ENCODE measurements around the gene SDK1.
A peak's percentile ranks its signal among the peaks of the same experiment; 100 is the strongest.

The SDK1 gene

GRCh38 chr7:3280946-3281656, 20.0 kb upstream of the SDK1 start:
- intact Hi-C loops (cut with DNase I) = no loop called here
- no peak for DNase-seq

- intact Hi-C loops (cut with DNase I) = no loop called here
- DNase-seq = no peak
Measured at GRCh38 chr7:3282457-3282856, 18.6 kb upstream of the SDK1 start.

- intact Hi-C loops (cut with DNase I) = no loop called here
- DNase-seq = no peak
Measured at GRCh38 chr7:3283130-3283704, 17.8 kb upstream of the SDK1 start.

GRCh38 chr7:3285652-3286051, 15.4 kb upstream of the SDK1 start:
- no peak for DNase-seq
- intact Hi-C loops (cut with DNase I) = no loop called here

- no peak for DNase-seq
- intact Hi-C loops (cut with DNase I) = no loop called here
Measured at GRCh38 chr7:3289996-3290395, 11.1 kb upstream of the SDK1 start.

GRCh38 chr7:3292694-3293093, 8.4 kb upstream of the SDK1 start:
- DNase-seq = no peak
- intact Hi-C loops (cut with DNase I) = no loop called here

- DNase-seq = peak in 21 of 42 donors; percentile 9 to 59 (median 24)
- intact Hi-C loops (cut with DNase I) = no loop called here
Measured at GRCh38 chr7:3294432-3295100, 6.5 kb upstream of the SDK1 start.

- no peak for DNase-seq
- intact Hi-C loops (cut with DNase I) = no loop called here
Measured at GRCh38 chr7:3297105-3297819, 3.8 kb upstream of the SDK1 start.

- peak in 1 of 42 donors; percentile 11 for DNase-seq
- intact Hi-C loops (cut with DNase I) = no loop called here
Measured at GRCh38 chr7:3300221-3300650, 816 bp upstream of the SDK1 start.

GRCh38 chr7:3301449-3301731, 338 bp downstream of the SDK1 start:
- intact Hi-C loops (cut with DNase I) = no loop called here
- no peak for DNase-seq

- peak in 15 of 42 donors; percentile 5 to 46 (median 22) for DNase-seq
Measured at GRCh38 chr7:3301831-3302618, 973 bp downstream of the SDK1 start.

GRCh38 chr7:3302681-3303320, 1.7 kb downstream of the SDK1 start:
- intact Hi-C loops (cut with DNase I) = no loop called here
- no peak for DNase-seq

More at GRCh38 chr7:3301831-3302618, 973 bp downstream of the SDK1 start:
- intact Hi-C loops (cut with DNase I) = no loop called here

- intact Hi-C loops (cut with DNase I) = no loop called here
- no peak for DNase-seq
Measured at GRCh38 chr7:3304131-3304530, 3.1 kb downstream of the SDK1 start.

GRCh38 chr7:3307435-3307834, 6.4 kb downstream of the SDK1 start:
- intact Hi-C loops (cut with DNase I) = no loop called here
- no peak for DNase-seq

- no peak for DNase-seq
- intact Hi-C loops (cut with DNase I) = no loop called here
Measured at GRCh38 chr7:3309140-3309539, 8.1 kb downstream of the SDK1 start.

GRCh38 chr7:3309956-3310355, 8.9 kb downstream of the SDK1 start:
- intact Hi-C loops (cut with DNase I) = no loop called here
- no peak for DNase-seq

- no peak for DNase-seq
- intact Hi-C loops (cut with DNase I) = no loop called here
Measured at GRCh38 chr7:3310884-3311283, 9.8 kb downstream of the SDK1 start.

- no peak for DNase-seq
- intact Hi-C loops (cut with DNase I) = no loop called here
Measured at GRCh38 chr7:3312583-3312982, 11.5 kb downstream of the SDK1 start.

- intact Hi-C loops (cut with DNase I) = no loop called here
Measured at GRCh38 chr7:3318874-3319273, 17.8 kb downstream of the SDK1 start.

More at GRCh38 chr7:3318874-3319273, 17.8 kb downstream of the SDK1 start:
- no peak for DNase-seq
